HG02588 (cell line): Measurements from ENCODE around the gene SRC.

Experiments
- ATAC-seq: cut with Tn5 transposase; IDR thresholded peaks from one replicate; pipeline ENCODE4 v1.9.1; 2021; ENCODE audit warnings: mild to moderate bottlenecking, moderate library complexity; ENCODE audit not compliant: unreplicated experiment

The SRC gene

DNA sequence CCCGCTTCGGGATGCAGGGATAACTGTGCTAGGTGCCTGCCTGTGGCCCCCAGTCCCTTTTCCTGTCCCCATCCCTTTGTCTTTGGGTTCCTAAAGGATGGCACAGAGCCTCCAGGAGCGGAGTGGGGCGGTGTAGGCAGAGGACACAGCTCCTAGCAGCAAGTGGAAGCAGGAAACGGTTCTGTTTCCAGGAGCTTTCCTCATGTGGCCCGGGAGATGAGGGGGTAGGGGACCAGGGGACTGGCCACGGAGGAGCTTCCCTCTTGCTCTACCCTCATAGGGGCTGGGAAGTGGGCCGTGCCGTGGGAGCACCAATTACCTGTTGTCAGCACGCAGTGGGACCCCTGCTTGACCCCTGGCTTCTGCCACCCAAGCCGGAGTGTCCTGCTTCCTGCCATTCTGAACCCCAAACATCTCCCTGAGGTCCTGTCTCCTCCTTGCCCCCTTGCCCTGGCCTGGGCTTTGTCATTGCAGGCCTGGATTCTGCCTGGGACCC lies 76.9 kb downstream of the SRC start:
- ATAC-seq = no peak

DNA sequence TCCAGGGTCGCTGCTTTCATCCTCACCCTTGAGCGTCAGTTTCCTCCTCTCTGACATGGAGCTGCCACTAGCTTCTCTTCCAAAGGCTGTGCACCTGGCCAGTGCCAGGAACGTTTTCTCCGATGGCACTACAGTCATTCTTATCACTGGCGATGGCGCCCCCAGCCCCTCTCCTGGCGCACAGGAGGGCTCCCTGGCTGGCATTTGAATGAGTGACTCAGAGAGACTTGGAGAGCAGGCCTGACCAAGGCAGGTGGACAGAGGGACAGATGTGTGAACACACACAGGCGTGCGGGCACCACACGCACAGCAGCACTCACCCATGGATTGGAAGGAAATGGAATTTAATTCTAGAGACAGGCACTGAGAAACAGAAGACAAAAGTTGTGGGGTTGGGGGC lies 77.6 kb downstream of the SRC start:
- ATAC-seq = no peak

DNA sequence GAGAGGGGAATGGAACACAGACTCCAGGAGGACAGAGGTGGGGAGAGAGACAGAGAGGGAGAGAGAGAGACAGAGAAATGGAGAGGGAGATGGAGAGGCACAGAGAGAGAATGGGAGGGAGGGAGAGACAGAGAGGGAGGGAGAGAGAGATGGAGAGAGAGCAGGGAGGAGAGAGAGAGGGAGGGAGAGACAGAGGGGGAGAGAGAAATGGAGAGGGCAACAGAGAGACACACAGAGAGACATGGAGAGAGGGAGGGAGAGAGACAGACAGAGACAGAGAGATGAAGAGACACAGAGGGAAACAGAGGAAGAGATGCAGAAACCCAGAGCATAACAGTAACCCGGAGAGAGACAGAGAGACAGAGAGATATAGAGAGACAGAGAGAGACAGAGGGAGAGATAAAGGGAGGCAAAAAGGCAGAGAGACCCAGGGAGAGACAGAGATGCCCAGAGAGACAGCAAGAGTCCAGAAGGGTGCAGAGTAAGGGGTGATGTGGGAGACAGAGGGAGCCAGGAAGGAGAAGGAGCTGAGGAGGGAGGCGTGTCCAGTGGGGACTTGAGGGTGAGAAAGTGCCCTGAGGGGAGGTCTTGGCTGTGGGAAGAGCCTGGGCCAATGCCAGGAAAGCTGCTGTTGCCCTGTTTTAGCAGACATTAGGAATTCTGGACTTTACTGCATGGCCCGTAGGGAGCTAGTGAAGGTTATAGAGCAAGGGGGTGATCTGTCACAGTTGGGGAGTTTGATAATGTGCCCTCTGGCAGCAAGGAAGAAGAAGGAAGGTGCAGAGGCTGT lies 78.3 kb downstream of the SRC start:
- ATAC-seq = no peak

DNA sequence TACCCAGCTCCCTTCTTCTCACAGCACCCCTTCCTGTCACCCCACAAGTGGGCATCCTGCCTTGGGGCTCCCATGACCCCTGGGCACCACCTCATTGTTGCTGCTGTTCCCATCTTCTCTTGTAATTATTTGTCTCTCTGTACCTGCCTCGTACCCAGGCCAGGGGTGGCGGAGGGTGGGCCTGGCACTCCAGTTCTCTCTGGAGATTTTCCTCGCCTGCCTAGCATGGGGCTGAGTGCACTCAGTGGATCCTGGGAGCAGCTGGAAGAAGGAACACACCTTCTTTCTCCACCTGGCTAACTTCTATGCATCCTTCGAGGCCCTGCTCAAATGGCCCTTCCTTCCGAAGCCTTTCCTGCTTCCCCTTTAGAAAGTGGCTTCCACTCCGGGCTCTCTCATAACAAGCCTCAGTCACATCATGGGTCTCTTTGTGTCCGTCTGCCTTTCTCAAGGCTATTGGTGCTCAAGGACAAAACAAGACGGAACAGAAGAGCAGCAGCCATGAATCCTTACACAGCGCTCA lies 79.2 kb downstream of the SRC start:
- no peak for ATAC-seq

DNA sequence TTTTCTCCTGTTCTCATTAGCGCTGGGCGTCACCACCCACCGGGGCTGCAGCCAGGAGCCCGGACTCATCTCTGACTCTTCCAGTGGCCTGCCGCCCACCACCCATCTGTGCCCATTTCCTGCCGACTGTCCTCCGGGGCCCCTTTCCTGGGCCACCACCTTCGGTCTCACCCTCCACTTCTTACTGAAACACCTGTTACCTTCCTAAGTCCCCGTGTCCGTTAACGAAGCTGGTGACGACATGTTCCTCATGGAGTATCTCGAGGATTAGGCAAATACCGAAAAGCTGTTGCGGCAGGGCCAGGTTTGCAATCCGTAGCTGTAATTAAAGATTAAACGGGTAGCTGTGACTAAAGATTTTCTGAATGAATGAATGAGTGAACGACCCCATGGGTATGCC lies 80.2 kb downstream of the SRC start:
- no peak for ATAC-seq

DNA sequence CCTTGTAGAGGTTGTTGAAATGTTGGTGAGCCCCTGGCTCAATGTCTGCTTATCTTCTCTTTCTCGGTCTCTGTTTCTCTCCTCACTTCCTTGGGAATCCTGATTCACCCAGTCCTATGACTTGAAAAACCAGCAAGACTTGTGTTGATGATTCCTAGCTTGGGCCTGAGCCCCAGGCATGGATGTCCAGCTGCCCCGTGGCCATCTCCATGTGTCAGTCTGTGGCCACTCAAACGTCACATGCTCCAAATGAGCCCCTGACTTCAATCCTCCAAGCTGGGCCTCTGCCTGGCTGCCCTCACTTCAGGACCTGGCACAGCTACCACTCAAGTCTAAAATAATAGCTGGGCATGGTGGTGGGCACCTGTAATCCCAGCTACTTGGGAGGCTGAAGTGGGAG lies 81.0 kb downstream of the SRC start:
- ATAC-seq = no peak

DNA sequence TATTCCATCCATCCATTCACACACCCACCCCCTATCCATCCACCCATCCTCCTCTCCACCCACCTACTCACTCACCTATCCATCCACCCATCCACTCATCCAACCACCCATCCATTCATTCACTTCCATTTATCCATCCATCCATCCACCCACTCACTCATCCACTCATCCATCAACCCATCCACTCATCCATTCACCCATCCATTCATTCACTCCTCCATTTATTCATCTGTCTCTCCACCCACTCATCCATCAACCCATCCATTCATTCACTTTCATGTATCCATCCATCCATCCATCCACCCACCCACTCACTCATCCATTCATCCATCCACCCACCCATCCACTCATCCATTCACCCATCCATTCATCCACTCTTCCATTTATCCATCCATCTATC lies 84.1 kb downstream of the SRC start:
- no peak for ATAC-seq

DNA sequence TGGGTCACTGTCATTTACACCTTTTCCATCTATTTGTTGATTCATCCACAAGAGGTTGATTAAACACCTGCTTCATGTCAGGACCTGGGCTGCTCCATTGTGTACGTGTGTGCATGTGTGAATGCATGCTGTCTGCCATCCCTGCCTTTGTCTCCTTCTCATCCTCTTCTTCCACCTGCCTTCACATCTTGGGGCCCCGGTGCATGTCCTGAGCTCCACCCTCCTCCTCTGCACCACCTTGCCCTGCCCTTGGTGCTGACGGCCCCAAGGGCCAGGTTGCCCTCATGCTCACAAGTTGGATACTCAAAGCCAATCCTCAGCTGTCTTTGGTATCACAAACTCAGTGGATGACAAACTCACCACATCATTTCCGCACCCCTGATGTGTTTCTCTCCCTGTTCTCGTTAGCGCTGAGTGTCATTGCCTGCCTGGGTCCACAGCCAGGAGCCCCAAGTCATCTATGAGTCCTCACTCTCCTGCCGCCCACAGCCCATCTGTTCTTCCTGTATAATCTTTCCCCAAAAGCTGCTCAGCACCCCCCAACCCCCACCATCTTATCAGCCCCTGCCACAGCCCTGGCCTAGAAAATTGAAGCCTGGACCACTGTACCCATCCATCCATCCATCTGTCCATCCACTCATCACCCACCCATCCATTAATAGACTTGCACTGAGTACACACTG lies 85.0 kb downstream of the SRC start:
- ATAC-seq = no peak

DNA sequence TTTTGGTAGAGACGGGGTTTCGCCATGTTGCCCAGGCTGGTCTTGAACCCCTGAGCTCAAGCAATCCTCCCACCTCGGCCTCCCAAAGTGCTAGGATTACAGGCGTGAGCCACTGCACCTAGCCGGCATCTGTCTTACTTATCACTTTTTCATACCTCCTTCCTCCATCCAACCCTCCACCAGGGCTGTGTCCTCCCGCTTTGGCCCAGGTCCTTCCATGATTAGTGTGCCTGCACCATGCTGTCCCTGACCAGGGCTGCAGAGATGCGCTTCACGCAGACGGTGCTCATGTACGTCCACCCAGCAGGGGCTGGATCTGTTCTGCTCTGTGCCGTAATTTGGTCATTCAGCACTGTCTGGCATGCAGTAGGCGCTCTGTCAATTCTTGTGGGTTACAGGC lies 85.8 kb downstream of the SRC start:
- no peak for ATAC-seq

DNA sequence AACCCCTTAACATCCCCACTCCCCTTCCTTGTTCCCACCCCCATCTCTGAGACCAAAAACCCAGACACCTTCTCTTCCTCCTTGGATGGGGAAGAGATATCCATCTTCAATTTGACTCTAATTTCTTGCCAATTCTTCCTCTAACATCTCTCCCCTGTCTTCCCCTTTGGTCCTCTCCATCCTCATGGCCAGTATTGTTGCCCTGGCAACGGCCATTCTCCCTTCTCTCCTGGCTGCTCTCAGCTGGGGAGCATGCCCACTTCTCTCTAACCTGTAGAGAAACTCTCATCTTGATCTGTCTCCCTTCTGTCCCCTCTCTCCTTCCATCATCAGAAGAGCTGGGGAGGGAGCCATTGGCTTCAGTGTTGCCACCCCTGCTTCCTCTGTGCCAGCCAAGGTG lies 86.7 kb downstream of the SRC start:
- no peak for ATAC-seq

DNA sequence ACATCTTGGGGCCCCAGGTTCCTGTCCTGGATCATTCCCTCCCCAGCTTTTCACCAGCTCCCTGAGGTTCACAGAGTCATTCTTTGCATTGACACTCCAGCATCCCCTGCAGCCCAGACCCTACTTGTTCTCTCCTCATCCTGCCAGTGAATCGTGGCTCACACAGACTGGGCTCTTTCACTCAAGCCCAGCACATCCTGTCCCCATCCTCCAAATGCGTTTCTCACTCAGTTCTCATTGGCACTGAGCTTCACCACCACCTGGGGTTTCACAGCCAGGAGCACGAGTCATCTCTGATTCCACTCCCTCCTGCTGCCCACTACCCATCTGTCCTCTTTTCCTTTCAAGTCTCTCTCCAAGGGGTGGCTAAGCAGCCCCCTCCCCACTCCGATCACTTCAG lies 89.7 kb downstream of the SRC start:
- ATAC-seq = no peak

DNA sequence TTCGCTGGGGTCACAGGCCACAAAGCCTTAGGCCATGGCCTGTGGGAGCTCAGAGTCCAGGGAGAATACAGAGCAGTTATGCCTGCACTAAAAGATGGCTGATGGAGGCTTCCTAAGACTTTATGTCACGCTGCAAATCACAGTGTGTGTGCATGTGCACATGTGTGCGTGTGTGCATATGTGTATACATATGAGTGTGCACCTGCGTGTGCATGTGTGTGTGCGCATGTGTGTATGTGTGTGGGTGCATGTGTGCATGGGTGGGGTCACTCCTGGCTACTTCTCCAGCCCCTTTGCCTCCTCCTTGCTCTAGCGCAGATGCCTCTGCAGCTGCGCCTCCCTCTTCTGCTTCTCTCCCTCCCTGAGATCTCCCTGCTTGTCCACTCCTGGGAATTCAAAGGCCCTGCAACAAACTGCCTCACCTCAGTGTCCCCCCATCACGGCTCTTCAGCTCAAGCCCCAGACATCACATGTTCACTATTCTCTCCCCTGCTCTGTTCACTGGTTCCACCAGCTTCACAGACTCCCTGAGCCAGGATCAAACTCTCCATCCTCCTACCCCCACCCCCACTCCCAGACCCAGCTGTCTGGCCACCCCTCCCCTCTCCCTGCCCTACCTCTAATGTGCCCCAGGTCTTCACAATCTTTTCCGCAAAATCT lies 90.7 kb downstream of the SRC start:
- ATAC-seq = no peak

DNA sequence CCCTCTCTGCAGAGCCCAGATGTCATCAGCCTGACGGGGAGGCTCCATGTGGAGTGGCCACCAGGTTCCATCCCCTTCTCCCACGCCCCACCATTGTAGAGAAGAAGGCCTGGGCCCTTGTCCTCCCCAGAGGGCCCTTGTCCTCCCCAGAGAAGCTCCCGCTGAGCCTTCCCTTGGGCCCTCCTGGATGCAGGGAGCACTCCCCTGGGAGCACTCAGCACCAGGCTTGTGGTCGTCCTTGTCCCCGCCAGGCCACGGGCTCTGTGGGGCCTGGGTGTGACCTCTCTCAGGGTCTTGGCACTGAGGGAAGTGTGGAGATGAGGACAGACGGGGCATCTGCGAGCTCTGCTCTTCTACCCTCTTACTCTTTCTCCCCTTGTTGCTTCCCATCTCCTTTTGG lies 91.7 kb downstream of the SRC start:
- ATAC-seq = no peak

DNA sequence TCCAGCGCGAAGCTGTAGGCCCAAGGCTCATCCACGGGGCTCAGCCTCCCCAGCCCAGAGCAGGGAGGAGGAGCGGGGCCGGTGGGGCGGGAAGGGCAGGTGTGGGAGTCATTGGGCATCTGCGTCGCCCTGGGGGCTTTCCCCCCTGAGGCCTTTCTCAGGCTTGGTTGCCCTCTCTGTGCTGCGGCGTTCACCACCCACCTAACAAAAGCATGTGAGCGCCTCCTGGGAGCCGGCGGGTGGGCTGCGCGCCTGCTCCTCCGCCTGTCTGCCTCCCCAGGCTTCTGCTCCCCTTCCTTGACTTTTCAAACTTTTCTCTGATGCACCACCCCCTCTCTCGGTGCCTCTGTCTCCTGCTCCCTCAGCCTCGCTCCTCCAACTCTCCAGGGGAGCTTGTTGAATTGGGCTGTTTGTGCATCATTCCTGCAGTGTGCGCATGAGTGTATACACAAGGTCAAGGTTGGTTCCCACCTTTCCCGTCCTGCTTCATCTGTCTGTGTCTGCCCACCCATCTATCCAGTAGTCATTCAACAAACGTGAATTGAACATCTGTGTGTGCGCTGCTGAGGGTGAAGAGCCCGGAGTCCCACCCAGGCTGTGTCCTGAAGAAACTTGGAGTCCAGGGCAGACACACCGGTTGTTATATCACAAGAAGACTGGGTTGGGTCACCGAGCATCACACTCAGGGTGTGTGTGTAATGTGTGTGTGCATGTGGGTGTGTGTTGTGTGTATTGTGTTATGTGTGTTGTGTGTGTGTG lies 92.7 kb downstream of the SRC start:
- no peak for ATAC-seq

DNA sequence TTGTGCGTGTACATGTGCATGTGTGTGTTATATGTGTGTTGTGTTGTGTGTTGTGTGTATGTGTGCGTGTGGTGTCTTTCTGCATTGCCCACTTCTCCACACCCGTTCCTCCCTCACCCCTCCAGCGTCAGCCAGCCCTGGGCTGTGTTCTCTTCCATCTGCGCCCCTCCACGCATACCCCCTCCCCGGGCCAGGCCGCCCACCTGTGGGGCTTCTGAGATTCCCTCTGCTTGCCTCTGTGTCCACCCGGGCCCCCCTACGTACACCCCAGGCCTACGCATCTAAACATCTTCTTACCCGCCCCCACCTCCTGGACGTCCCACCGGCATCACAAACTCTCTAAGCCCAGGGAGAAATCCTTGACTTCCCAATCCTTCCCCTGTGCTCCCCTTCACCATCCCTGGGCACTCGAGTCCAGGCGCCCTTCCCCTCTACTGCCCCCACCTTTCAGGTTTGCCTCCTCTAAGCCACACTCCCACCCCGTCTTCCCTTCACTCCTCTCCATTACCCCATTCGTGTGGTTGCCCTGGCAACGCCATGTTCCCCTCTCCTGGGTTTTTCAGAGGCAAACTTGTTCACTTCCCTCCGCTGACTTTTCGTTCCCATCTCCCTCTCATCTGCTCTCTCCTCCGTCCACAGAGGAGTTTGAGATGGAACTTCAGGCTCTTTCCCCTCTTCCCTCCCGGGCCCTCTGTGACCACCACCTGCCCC lies 93.4 kb downstream of the SRC start:
- ATAC-seq = no peak

DNA sequence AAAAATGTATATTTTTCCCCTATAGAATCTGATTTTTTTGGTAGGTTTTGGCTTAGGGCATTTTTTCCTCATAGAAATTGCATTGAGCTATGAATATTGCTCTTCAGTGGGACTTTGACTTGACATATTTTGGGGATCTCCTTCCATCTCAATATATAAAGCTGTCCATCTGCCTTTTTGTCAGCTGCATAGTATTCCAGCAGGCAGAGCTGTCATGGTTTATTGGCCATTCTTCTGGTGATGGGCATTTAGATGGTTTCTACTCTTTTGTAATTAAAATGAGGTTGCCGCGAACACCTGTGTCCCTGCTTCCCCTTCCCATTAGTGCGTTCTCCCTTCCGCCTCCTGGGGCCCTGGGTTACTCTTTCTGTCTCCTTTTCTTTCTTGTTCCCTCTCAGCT lies 95.1 kb downstream of the SRC start:
- no peak for ATAC-seq

DNA sequence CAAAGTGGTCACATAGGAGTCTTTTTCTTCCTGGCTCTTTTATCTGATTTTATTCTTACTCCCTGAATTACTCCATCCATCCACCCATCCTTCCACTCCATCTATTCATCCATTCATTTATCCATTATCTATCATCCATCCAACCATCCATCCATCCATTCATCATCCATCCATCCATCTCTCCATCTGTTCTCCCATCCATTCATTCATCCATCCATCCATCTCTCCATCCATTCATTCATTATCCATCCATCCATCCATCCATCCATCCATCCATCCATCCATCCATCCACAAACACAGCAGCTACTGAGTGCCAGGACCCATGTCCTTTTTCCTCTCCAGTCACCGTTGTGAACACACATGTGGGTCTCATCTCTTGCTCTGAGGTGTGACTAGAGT lies 96.6 kb downstream of the SRC start:
- no peak for ATAC-seq

DNA sequence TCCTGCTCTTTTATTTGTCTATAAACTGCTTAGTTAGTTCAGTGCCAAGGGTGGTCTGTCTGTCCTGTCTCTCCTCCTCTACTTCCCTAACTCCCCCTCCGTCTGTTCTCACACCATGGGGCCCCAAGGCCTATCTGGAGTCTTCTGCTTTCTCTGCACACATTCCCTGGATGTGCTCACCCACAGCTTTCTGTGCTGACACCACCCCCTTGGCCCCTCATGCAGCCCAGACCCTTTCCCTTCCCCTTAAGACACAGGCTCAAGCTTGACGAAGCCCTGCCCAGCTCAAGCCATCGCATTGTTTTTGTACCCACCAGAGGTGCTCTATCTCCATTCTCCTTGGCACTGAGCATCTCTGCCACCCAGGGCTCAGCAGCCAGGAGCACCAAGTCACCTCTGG lies 97.0 kb downstream of the SRC start:
- no peak for ATAC-seq

DNA sequence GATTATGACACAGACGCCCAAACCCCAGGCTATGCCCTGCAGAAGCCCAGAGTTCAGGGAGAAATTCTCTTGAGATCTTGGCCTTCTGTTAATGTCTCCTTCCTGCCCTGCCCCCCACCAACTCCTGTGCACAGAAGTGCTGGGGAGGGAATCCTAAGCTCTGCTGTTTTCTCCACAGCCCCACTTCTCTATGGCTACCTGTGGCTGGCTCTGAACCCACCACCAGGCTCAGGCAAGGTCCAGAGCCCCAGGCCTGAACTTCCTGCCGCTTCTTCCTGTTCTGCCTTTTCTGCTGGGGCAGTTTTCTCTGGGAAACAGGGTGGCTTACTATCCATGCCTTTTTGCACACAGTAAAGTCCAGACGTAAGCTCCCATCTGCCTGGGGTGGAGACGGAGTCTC lies 97.7 kb downstream of the SRC start:
- ATAC-seq = no peak

DNA sequence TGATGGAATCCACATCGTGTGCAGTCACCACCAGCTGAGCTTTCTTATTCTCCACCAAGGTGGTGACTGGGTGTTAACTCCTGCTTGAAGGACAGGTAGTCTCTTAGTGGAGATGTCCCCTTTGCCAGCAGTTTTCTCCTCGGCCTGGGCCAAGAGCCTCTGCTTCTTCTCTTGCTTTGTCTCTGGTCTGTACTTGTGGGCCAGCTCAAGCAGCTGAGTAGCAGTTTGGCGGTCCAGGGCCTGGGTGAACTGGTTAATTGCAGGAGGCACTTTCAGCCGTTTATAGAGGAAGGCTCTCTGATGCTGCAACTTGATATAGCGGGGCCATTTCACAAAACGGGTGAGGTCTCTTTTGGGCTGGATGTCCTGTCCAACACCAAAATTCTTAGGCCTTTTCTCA lies 99.1 kb downstream of the SRC start:
- ATAC-seq = no peak
